Mucosa of stomach (tissue), 1 donor: ENCODE measurements around the gene WNT4.

ENCODE experiments used
- H3K27me3 ChIP-seq: one replicate; pipeline ENCODE4 v1.7.0; 2013; ENCODE audit warnings: mild to moderate bottlenecking, low read length; ENCODE audit not compliant: control insufficient read depth, insufficient read depth
- H3K36me3 ChIP-seq: one replicate; pipeline ENCODE4 v1.7.0; 2013; ENCODE audit warnings: low read length; ENCODE audit not compliant: control insufficient read depth, insufficient read depth
- H3K4me1 ChIP-seq: one replicate; pipeline ENCODE4 v1.7.0; 2013; ENCODE audit warnings: mild to moderate bottlenecking, low read length; ENCODE audit not compliant: control insufficient read depth, insufficient read depth
- H3K4me3 ChIP-seq: one replicate; pipeline ENCODE4 v1.7.0; 2013; ENCODE audit warnings: low read length
- H3K9ac ChIP-seq: one replicate; pipeline ENCODE4 v1.7.0; 2013; ENCODE audit warnings: mild to moderate bottlenecking, low read length, moderate library complexity
- H3K9me3 ChIP-seq: one replicate; pipeline ENCODE4 v1.7.0; 2013; ENCODE audit warnings: mild to moderate bottlenecking, low read length, moderate library complexity; ENCODE audit not compliant: control insufficient read depth
- donor health status: Pancreatic carcinoma.

WNT4 gene

DNA sequence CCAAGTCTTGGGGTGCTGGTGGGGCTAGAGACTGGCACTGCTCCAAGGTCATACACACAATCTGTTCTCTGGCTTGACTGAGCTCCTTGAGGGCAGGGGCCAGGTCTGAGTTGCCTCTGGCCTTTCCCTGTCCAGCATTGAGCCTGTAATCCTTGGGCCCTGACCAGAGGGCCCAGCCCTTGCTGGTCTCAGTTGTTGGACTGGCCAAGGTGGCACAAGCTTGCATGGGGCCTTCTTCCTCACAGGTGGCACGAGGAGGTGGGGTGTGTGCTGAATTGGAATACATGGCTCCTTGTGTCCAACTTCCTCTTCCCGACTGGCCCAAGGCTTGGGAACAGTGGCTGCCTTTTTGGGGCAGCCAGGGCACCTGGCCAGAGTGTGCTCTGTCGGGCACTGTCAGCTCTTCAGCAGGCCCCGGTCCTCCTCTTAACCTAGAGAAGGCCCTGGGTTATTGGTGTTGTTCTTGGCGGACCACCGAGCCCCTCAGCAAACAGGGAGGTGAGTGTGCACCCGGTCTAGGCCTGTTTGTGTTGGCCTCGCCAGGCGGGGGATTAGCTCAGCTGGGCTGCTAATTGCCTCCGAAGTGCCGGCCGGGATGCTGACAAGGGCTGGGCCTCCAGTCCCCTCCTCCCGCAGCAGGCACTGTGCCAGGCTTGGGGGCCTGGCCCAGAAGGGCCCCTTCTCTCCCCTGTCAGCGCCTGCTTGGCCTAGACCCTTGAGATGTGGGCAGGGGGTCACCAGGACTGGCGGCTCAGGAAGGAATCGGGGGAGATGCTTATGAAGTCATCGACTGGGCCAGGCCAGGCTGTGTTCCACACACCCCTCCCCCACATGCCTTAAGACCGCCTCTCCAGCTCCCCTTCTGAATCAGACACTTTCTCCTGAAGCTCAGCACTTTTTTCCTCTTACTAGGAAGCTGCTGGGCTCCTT is 28.5 kb downstream of the WNT4 start:
- H3K9me3 ChIP-seq, result no peaks in the 10 kb centered on the region
- no peak overlapping the region for H3K4me3 ChIP-seq
- H3K36me3 ChIP-seq, result no peaks in the 10 kb centered on the region
- no peaks in the 10 kb centered on the region for H3K27me3 ChIP-seq
- no peak overlapping the region for H3K9ac ChIP-seq
- H3K4me1 ChIP-seq, result peaks cover 29% of the 10 kb centered on the region

DNA sequence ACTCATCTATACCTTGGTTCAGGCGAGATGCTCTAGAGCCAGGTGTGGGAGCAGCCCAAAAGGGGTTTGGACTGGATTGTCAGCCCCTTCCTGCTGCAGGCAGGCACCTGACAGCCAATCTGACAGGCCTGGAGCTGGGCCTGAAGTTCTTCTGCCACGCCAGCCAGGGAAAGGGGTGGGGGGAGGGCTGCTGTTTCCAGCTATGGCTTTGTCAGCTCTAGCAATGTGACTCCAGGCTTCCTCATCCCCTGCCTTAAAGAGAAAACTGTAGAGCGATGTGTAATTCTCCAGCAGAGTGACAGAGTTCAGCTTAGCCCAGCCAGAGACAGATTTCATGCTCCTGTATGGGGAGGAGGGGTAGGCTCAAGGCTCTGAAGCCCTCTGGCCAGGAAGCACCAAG is 30.3 kb downstream of the WNT4 start:
- Histone ChIP-seq H3K36me3 (no peaks in the 10 kb centered on the region), H3K4me3 (no peak overlapping the region), H3K4me1 (peaks cover 38% of the 10 kb centered on the region), H3K9ac (no peak overlapping the region), H3K27me3 (no peaks in the 10 kb centered on the region), H3K9me3 (no peaks in the 10 kb centered on the region)

DNA sequence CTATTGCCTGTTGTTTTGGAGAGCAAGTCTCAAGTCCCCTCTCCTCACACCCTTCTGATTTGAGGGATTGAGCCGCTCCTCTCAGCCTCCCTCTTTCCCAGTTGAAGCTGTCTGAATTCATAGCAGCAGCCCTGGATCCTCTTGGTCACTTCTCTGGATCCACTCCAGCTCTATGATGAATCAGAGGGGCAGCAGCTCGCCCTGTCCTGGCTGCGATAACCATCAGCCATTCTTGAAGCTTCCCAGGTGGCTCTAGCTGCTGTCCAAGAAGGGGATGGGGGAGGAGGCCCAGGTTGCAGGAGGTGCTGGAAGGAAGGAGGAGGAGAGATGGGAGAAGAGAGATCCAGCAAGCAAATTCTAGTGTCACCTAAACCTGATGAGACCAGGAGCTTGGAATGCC is 31.3 kb downstream of the WNT4 start:
- no peaks in the 10 kb centered on the region for H3K36me3 ChIP-seq
- no peak overlapping the region for H3K9ac ChIP-seq
- no peaks in the 10 kb centered on the region for H3K27me3 ChIP-seq
- no peak overlapping the region for H3K4me3 ChIP-seq
- H3K4me1 ChIP-seq, result peaks cover 32% of the 10 kb centered on the region
- no peaks in the 10 kb centered on the region for H3K9me3 ChIP-seq

DNA sequence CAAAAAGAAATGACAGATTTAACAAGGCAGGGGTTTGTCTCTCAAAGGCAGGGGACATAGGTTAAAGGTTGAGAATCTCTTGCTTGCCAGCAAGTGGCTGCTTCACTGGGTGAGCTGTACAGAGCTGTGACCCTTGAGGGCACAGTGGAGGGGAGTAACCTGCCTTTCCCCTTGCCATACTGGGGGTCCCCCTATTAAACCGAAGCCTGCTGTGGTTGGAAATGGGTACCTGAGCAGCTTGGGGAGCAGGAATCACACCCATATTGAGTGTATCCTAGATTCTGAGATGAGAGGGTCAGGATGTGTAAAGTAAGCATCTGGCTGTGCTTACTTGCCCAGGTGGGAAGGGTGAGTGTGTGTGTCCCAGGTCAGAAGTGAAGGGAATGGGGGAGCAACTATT is 31.8 kb downstream of the WNT4 start:
- Histone ChIP-seq H3K4me1 (peaks cover 32% of the 10 kb centered on the region), H3K36me3 (no peaks in the 10 kb centered on the region), H3K4me3 (no peak overlapping the region), H3K27me3 (no peaks in the 10 kb centered on the region), H3K9me3 (no peaks in the 10 kb centered on the region), H3K9ac (no peak overlapping the region)

DNA sequence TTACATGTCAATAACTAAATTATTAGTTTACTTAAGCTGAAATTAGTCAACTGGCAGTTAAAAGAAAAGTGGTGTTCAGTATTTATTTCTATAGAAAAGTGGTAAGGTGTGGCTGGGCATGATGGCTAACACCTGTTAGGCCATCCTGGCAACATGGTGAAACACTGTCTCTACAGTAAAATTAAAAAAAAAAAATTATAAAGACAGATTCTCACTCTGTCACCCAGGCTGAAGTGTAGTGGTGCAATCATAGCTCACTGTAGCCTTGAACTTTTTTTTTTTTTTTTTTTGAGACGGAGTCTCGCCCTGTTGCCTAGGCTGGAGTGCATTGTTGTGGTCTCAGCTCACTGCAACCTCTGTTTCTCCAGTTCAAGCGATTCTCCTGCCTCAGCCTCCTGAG is 32.9 kb downstream of the WNT4 start:
- Histone ChIP-seq H3K36me3 (no peaks in the 10 kb centered on the region), H3K4me1 (peaks cover 32% of the 10 kb centered on the region)

DNA sequence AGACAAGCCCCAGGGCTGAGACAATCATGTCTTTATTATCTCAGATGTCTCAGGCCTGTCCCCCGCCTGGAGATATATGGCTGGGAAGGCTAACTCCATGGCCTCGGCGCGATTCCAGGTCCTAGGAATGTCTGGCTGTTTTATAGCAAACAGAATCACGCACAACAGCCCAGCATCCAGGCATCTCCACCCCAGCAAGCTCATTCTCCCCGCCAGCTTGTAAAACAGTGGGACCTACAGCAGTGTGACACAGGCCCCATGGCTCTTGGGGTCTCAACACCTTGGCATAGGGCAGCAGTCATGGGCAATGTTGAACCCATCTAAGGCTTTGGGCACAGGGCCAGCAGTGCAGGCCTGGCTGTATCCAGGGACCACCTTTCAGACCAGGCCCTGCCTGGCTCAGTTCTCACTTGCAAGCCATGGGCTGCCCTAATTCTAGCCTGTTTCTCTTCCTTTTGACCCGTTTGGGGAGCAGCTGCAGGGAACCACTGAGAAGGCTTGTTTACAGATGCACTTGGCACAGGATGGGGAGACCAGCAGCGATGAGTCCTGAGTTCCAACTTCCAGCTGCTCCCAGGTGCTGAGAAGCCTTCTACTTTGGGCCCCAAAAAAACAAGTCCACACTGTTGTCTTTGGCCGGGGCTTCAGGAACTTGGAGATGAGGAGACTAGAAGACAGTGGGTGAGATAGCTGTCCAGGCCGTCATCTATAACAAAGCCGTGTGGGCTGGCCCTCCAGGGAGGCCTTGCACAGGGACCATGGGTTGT is 34.4 kb downstream of the WNT4 start:
- no peaks in the 10 kb centered on the region for H3K36me3 ChIP-seq
- no peak overlapping the region for H3K4me3 ChIP-seq
- no peaks in the 10 kb centered on the region for H3K27me3 ChIP-seq
- peaks cover 24% of the 10 kb centered on the region for H3K4me1 ChIP-seq
- H3K9me3 ChIP-seq, result no peaks in the 10 kb centered on the region
- H3K9ac ChIP-seq, result no peak overlapping the region

More for the DNA sequence above, 32.9 kb downstream of the WNT4 start:
- Histone ChIP-seq H3K4me3 (no peak overlapping the region), H3K9ac (no peak overlapping the region), H3K9me3 (no peaks in the 10 kb centered on the region), H3K27me3 (no peaks in the 10 kb centered on the region)

DNA sequence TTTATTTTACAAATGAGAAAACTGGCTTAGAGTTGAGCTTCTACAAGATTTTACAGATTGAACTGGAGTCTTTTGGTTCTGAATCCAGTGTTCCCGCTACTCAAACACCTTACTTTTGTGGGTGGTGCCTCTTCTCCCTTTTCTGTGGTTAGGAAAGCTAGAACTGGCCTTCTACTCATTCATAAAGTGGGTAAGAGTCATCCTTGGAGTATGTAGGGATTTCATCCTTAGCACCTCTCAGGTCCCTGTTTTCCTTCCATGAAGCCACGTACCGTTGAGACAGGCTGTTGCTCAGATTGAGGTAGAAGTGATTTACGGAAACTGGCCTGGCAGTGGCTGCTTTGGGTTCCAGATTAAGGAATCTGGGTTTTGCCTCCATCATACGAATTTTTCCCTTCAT is 35.8 kb downstream of the WNT4 start:
- Histone ChIP-seq H3K4me1 (peaks cover 29% of the 10 kb centered on the region), H3K27me3 (no peaks in the 10 kb centered on the region), H3K9ac (no peak overlapping the region), H3K36me3 (no peaks in the 10 kb centered on the region), H3K4me3 (no peak overlapping the region), H3K9me3 (no peaks in the 10 kb centered on the region)

DNA sequence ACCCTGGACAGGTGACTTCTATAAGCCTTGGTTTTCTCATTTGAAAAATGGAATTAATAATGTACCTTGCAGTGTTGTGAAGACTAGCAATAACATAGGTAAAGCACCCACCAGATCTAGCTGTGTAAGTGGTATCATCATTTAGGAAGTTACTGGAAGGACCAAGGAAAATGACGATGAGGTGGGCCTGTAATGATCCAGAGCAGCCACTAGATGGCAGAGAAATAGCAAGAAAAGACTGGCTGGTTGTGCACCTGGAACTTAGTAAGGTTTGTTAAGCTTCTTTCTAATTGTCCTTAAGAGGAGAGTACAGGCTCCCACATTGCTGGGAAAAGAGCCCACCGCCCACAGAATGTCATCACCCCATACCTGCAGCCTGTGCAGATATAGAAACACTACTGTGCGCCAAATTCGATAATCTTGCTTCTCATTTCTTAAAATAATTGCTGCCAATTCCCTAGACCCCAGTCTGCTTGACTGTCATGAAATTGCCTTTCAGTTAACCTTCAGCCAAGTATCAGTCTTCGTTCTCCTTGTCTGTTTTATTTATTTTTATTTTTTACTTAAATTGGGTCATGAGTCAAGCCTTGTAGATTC is 37.2 kb downstream of the WNT4 start:
- Histone ChIP-seq H3K36me3 (no peaks in the 10 kb centered on the region), H3K4me3 (no peak overlapping the region), H3K9me3 (no peaks in the 10 kb centered on the region), H3K4me1 (peaks cover 18% of the 10 kb centered on the region), H3K9ac (no peak overlapping the region), H3K27me3 (no peaks in the 10 kb centered on the region)

DNA sequence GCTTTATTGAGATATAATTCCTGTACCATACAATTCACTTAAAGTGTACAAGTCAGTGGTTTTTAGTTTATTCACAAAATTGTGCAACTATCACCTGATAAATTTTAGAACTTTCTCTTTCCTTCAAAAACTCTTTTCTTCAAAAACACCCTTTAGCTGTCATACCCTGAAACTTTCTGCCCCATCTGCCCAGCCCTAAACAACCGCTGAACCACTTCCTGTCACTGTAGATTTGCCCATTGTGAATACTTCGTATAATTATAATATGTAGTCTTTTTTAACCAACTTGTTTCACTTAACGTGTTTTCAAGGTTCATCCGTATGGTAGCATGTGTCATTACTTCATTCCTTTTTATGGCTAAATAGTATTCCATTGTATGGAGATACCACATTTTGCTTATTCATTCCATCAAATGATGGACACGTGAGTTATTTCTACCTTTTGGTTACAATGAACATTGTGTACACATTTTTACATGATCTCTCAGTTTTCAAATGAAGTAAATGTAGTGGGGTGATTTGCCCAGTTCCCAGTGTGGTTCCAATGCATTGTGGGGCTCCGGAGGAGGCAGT is 37.9 kb downstream of the WNT4 start:
- H3K36me3 ChIP-seq, result no peaks in the 10 kb centered on the region
- H3K27me3 ChIP-seq, result no peaks in the 10 kb centered on the region
- H3K4me1 ChIP-seq, result peaks cover 18% of the 10 kb centered on the region
- H3K9ac ChIP-seq, result no peak overlapping the region
- no peaks in the 10 kb centered on the region for H3K9me3 ChIP-seq
- no peak overlapping the region for H3K4me3 ChIP-seq

DNA sequence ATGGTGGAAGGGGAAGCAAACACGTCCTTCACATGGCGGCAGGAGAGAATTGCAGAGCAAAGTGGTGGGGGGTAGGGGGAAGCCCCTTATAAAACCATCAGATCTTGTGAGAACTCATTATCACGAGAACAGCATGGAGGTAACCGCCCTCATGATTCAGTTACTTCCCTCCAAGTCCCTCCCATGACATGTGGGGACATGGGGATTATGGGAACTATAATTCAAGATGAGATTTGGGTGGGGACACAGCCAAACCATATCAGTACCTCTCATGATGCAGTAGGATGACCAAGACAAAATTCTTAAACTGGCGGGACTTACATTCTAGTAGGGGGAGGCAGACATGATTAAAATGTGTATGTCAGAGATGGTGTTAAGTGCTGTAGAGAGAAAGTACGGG is 38.8 kb downstream of the WNT4 start:
- no peak overlapping the region for H3K9ac ChIP-seq
- no peaks in the 10 kb centered on the region for H3K9me3 ChIP-seq
- no peaks in the 10 kb centered on the region for H3K27me3 ChIP-seq
- no peak overlapping the region for H3K4me3 ChIP-seq
- peaks cover 12% of the 10 kb centered on the region for H3K4me1 ChIP-seq
- H3K36me3 ChIP-seq, result peaks cover 4% of the 10 kb centered on the region

DNA sequence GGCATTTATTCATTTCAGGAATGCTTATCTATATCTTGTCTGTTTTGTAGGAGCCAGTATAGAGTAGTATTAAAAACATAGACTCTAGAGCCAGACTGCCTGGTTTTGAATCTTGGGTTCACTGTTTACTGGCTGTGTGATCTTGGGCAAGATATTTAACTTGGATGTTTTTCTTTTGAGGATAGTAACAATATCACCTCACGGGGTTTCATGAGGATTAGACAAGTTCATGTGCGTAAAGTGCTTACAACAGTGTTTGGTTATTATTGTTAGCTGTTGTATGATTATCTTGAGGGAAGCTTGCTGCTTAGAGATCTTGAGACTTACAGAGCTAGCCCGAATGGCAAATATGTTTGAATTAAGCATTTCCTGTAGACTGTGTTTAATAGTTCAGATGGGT is 40.2 kb downstream of the WNT4 start:
- Histone ChIP-seq H3K9me3 (no peaks in the 10 kb centered on the region), H3K4me1 (peaks cover 5% of the 10 kb centered on the region)

DNA sequence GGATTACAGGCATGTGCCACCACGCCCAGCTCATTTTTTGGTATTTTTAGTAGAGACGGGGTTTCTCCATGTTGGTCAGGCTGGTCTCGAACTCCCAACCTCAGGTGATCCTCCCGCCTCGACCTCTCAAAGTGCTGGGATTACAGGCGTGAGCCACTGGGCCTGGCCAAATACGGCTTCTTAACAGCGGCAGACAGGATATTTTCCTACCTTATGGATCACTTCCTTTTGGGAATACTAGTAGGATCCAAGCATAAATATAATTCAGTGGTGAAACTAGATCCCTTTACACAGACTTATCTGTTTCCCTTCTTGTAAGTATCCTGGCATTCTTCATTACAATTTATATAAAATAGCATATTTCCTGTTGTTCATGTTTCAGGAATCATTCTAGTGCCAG is 40.9 kb downstream of the WNT4 start:
- no peak overlapping the region for H3K4me3 ChIP-seq
- peaks cover 5% of the 10 kb centered on the region for H3K4me1 ChIP-seq
- no peaks in the 10 kb centered on the region for H3K9me3 ChIP-seq
- H3K27me3 ChIP-seq, result no peaks in the 10 kb centered on the region
- H3K9ac ChIP-seq, result no peak overlapping the region
- peaks cover 4% of the 10 kb centered on the region for H3K36me3 ChIP-seq

More for the DNA sequence above, 40.2 kb downstream of the WNT4 start:
- Histone ChIP-seq H3K9ac (no peak overlapping the region), H3K4me3 (no peak overlapping the region), H3K27me3 (no peaks in the 10 kb centered on the region), H3K36me3 (peaks cover 4% of the 10 kb centered on the region)
